Measurements from ENCODE around the gene CLTCL1. TPM values are rescaled to one million over a fixed set of nuclear protein-coding genes. Genes with fewer than 3 reads are reported as not detected.
"Not testable (repeated sequence)": the region's sequence is repeated elsewhere in the genome, so short reads cannot be mapped to it uniquely, and the experiment has no call there.

CLTCL1 gene
- total RNA-seq, 1 donor from 2014 or later = 13.5 TPM

- H3K36me3 Mint-ChIP-seq (ENCODE audit: low read depth, unreplicated experiment) = no peaks in the 10 kb centered on the region
- H3K4me3 Mint-ChIP-seq (ENCODE audit: unreplicated experiment) = no peak overlapping the region
- no peak for TF ChIP-seq CTCF (IDR thresholded peaks at IDR 0.05; ENCODE audit: unreplicated experiment)
- no peak overlapping the region for H3K27ac Mint-ChIP-seq (ENCODE audit: unreplicated experiment)
- no peak for DNase-seq (ENCODE audit: low spot score)
- peaks cover 18% of the 10 kb centered on the region for H3K27me3 Mint-ChIP-seq (ENCODE audit: unreplicated experiment)
- H3K9me3 Mint-ChIP-seq (ENCODE audit: unreplicated experiment) = no peaks in the 10 kb centered on the region
- no peaks in the 10 kb centered on the region for H3K4me1 Mint-ChIP-seq (ENCODE audit: unreplicated experiment)
Observed at GRCh38 chr22:19164425-19164824, 127.1 kb downstream of the CLTCL1 start.

GRCh38 chr22:19158649-19159048 lies 132.9 kb downstream of the CLTCL1 start:
- not testable (repeated sequence) for H3K27me3 Mint-ChIP-seq (ENCODE audit: unreplicated experiment); H3K36me3 Mint-ChIP-seq (ENCODE audit: low read depth, unreplicated experiment); H3K27ac Mint-ChIP-seq (ENCODE audit: unreplicated experiment); H3K4me1 Mint-ChIP-seq (ENCODE audit: unreplicated experiment); H3K9me3 Mint-ChIP-seq (ENCODE audit: unreplicated experiment); DNase-seq (ENCODE audit: low spot score); H3K4me3 Mint-ChIP-seq (ENCODE audit: unreplicated experiment)

GRCh38 chr22:19156109-19156508 lies 135.4 kb downstream of the CLTCL1 start:
- not testable (repeated sequence) for DNase-seq (ENCODE audit: low spot score)

GRCh38 chr22:19152942-19153883 lies 138.3 kb downstream of the CLTCL1 start:
- no peak for TF ChIP-seq CTCF (IDR thresholded peaks at IDR 0.05; ENCODE audit: unreplicated experiment)
- Mint-ChIP-seq H3K9me3 (ENCODE audit: unreplicated experiment) (no peaks in the 10 kb centered on the region), H3K36me3 (ENCODE audit: low read depth, unreplicated experiment) (peaks cover 12% of the 10 kb centered on the region), H3K4me3 (ENCODE audit: unreplicated experiment) (no peak overlapping the region), H3K4me1 (ENCODE audit: unreplicated experiment) (peaks cover 4% of the 10 kb centered on the region), H3K27me3 (ENCODE audit: unreplicated experiment) (peaks cover 17% of the 10 kb centered on the region), H3K27ac (ENCODE audit: unreplicated experiment) (no peak overlapping the region)
- DNase-seq (ENCODE audit: low spot score) = no peak

More at GRCh38 chr22:19156109-19156508, 135.4 kb downstream of the CLTCL1 start:
- not testable (repeated sequence) for H3K36me3 Mint-ChIP-seq (ENCODE audit: low read depth, unreplicated experiment); H3K9me3 Mint-ChIP-seq (ENCODE audit: unreplicated experiment); H3K27ac Mint-ChIP-seq (ENCODE audit: unreplicated experiment); H3K4me1 Mint-ChIP-seq (ENCODE audit: unreplicated experiment); H3K4me3 Mint-ChIP-seq (ENCODE audit: unreplicated experiment)
- H3K27me3 Mint-ChIP-seq (ENCODE audit: unreplicated experiment) = peaks cover 16% of the 10 kb centered on the region

- no peak overlapping the region for H3K27ac Mint-ChIP-seq (ENCODE audit: unreplicated experiment)
- H3K36me3 Mint-ChIP-seq (ENCODE audit: low read depth, unreplicated experiment) = peaks cover 12% of the 10 kb centered on the region
- no peak for DNase-seq (ENCODE audit: low spot score)
- H3K4me1 Mint-ChIP-seq (ENCODE audit: unreplicated experiment) = peaks cover 4% of the 10 kb centered on the region
- no peaks in the 10 kb centered on the region for H3K9me3 Mint-ChIP-seq (ENCODE audit: unreplicated experiment)
- TF ChIP-seq CTCF (IDR thresholded peaks at IDR 0.05; ENCODE audit: unreplicated experiment) = no peak
- H3K27me3 Mint-ChIP-seq (ENCODE audit: unreplicated experiment) = peaks cover 23% of the 10 kb centered on the region
- H3K4me3 Mint-ChIP-seq (ENCODE audit: unreplicated experiment) = peak overlapping the region; percentile 80
Observed at GRCh38 chr22:19151329-19152191, 140.0 kb downstream of the CLTCL1 start.

Data from endothelial cell (in vitro differentiated cells).